Mammary epithelial cell (primary cell): ENCODE results near the gene AP2M1.

Source experiments
- EZH2 ChIP-seq: IDR thresholded peaks from 2 replicates; pipeline ENCODE4 v1.6.1; 2012; ENCODE audit warnings: low read length, inconsistent platforms, borderline replicate concordance
- TF ChIP-seq, protein P1 (sequence below), 2 donors: IDR thresholded peaks in 1 of 2; conservative IDR thresholded peaks in 1 of 2; 2 replicates each; pipeline ENCODE4 v1.5.1; 2011 to 2012; ENCODE audit warnings: inconsistent platforms in 2 of 2, low read length in 2 of 2, mild to moderate bottlenecking in 2 of 2, control low read depth in 1 of 2, low read depth in 1 of 2; ENCODE audit not compliant: insufficient read depth in 1 of 2; ENCODE audit errors: extremely low read depth in 1 of 2

DNA sequence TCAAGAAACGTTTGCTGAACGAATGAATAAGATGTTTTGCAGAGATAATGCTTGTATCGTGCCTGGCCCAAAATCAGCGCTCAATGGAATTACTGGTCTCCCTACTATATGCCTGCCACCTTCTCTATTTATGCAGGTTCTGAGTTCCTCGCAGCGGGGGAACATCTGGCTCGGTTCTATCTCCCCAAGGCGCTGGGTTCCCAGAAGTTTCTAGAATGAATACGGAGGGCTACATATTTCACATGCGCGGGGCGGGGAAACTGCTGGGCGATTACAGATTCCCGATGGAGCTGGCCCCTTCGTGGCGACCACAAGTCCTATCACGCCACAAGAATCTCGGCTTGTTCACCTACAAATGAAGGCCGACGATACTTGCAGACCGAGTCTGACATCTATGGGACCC, 39.9 kb upstream of the AP2M1 start:
- TF ChIP-seq EZH2 = no peak
- TF ChIP-seq, protein P1, sequence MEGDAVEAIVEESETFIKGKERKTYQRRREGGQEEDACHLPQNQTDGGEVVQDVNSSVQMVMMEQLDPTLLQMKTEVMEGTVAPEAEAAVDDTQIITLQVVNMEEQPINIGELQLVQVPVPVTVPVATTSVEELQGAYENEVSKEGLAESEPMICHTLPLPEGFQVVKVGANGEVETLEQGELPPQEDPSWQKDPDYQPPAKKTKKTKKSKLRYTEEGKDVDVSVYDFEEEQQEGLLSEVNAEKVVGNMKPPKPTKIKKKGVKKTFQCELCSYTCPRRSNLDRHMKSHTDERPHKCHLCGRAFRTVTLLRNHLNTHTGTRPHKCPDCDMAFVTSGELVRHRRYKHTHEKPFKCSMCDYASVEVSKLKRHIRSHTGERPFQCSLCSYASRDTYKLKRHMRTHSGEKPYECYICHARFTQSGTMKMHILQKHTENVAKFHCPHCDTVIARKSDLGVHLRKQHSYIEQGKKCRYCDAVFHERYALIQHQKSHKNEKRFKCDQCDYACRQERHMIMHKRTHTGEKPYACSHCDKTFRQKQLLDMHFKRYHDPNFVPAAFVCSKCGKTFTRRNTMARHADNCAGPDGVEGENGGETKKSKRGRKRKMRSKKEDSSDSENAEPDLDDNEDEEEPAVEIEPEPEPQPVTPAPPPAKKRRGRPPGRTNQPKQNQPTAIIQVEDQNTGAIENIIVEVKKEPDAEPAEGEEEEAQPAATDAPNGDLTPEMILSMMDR (conservative IDR thresholded peaks at IDR 0.05 in 1 of 2, IDR thresholded peaks at IDR 0.05 in 1 of 2; ENCODE audit: extremely low read depth in 1 of 2, insufficient read depth in 1 of 2, low read depth in 1 of 2, low read length in 2 of 2) = no peak
